ENCODE results near the gene CIC.
A peak's percentile ranks its signal among the peaks of the same experiment; 100 is the strongest.

CIC gene

DNA sequence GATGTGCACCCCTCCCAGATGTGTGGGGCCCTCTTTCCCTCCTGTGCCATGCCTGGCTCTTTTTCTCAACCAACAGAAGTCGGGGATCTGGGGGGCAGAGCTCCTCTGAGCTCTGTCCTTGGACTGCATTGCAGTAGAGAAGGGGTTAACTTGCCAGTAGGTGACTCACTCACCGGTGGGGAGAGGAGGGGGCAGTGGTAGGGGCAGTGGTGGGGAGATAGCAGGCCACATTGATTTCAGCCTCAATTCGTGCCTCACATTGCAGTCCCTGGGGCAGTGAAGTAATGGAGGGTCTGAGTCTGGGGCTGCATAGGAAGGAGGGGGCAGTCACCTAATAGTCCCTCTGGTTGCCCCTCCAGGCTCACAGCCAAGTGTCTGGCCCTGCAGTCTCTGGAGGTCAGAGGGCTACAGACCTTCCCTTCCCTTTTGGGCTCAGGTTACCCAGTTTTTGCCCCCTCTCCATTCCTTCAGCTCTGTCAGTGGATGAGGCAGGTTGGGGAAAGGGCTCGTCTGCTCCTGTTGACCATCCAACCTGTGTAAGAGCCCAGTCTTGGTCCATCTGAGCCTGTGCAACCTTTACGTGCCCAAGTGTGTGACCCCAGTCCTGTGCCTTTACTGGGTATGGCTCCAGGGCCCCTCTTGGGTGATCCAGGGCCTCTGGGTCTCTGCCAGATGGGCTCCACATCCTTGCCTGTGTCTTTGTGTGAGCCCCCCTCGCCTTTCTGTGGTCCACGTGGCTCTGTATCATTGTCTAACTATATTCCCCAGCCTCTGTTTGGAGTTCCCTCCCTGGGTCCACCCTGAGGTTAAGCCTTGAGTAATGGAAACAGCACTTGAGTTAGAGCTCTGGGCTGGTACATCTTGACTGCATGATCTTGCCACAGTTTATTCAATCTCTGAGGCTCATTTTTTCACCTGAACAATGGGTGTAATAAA lies 13.0 kb downstream of the CIC start:
- TF ChIP-seq EZH2 (IDR thresholded peaks at IDR 0.05) (no peak), FOXP2 (optimal IDR thresholded peaks at IDR 0.05; ENCODE audit: control extremely low read depth, extremely low read length, insufficient read depth) (no peak), POLR2AphosphoS5 (IDR thresholded peaks at IDR 0.05; ENCODE audit: borderline replicate concordance, low read depth, low read length) (no peak)
- Histone ChIP-seq H3K27ac (peak overlapping the region; percentile 95), H3K9me3 (ENCODE audit: low read depth, low read length) (no peaks in the 10 kb centered on the region), H3K9ac (ENCODE audit: insufficient read length) (peak overlapping the region; percentile 14), H3K36me3 (ENCODE audit: insufficient read depth, low read length) (peaks cover 5% of the 10 kb centered on the region; the same call in 1 of the 2 replicates), H3K4me3 (peak overlapping the region; percentile 94)
- no peak for DNase-seq (ENCODE audit: low read depth, low spot score)

GRCh38 chr19:42282819-42283187 lies 13.8 kb downstream of the CIC start:
- H3K4me3 ChIP-seq = peak overlapping the region; percentile 77
- peak overlapping the region; percentile 95 for H3K27ac ChIP-seq
- no peak overlapping the region for H3K9ac ChIP-seq (ENCODE audit: insufficient read length)
- DNase-seq (ENCODE audit: low read depth, low spot score) = no peak
- TF ChIP-seq FOXP2 (optimal IDR thresholded peaks at IDR 0.05; ENCODE audit: control extremely low read depth, extremely low read length, insufficient read depth) (no peak), EZH2 (IDR thresholded peaks at IDR 0.05) (no peak), POLR2AphosphoS5 (IDR thresholded peaks at IDR 0.05; ENCODE audit: borderline replicate concordance, low read depth, low read length) (no peak)
- H3K36me3 ChIP-seq (ENCODE audit: insufficient read depth, low read length) = peaks cover 12% of the 10 kb centered on the region
- H3K9me3 ChIP-seq (ENCODE audit: low read depth, low read length) = no peaks in the 10 kb centered on the region

GRCh38 chr19:42283188-42284065 lies 14.4 kb downstream of the CIC start:
- Histone ChIP-seq H3K9me3 (ENCODE audit: low read depth, low read length) (no peaks in the 10 kb centered on the region), H3K36me3 (ENCODE audit: insufficient read depth, low read length) (peaks cover 19% of the 10 kb centered on the region), H3K4me3 (peak overlapping the region; percentile 77), H3K9ac (ENCODE audit: insufficient read length) (peak overlapping the region; percentile 68), H3K27ac (peak overlapping the region; percentile 95)
- TF ChIP-seq EZH2 (IDR thresholded peaks at IDR 0.05) (no peak), POLR2AphosphoS5 (IDR thresholded peaks at IDR 0.05; ENCODE audit: borderline replicate concordance, low read depth, low read length) (peak; percentile 75; the same call in 1 of the 2 replicates)
- DNase-seq (ENCODE audit: low read depth, low spot score) = peak; percentile 58

- H3K4me3 ChIP-seq = peak overlapping the region; percentile 55; the same call in 1 of the 2 replicates
- H3K36me3 ChIP-seq (ENCODE audit: insufficient read depth, low read length) = peaks cover 25% of the 10 kb centered on the region
- H3K27ac ChIP-seq = peak overlapping the region; percentile 81; the same call in 1 of the 2 replicates
- H3K9me3 ChIP-seq (ENCODE audit: low read depth, low read length) = no peaks in the 10 kb centered on the region
- TF ChIP-seq FOXP2 (optimal IDR thresholded peaks at IDR 0.05; ENCODE audit: control extremely low read depth, extremely low read length, insufficient read depth) (no peak), POLR2AphosphoS5 (IDR thresholded peaks at IDR 0.05; ENCODE audit: borderline replicate concordance, low read depth, low read length) (no peak), EZH2 (IDR thresholded peaks at IDR 0.05) (no peak)
- no peak for DNase-seq (ENCODE audit: low read depth, low spot score)
- peak overlapping the region; percentile 68 for H3K9ac ChIP-seq (ENCODE audit: insufficient read length)
Observed at GRCh38 chr19:42284066-42284501, 15.0 kb downstream of the CIC start.

DNA sequence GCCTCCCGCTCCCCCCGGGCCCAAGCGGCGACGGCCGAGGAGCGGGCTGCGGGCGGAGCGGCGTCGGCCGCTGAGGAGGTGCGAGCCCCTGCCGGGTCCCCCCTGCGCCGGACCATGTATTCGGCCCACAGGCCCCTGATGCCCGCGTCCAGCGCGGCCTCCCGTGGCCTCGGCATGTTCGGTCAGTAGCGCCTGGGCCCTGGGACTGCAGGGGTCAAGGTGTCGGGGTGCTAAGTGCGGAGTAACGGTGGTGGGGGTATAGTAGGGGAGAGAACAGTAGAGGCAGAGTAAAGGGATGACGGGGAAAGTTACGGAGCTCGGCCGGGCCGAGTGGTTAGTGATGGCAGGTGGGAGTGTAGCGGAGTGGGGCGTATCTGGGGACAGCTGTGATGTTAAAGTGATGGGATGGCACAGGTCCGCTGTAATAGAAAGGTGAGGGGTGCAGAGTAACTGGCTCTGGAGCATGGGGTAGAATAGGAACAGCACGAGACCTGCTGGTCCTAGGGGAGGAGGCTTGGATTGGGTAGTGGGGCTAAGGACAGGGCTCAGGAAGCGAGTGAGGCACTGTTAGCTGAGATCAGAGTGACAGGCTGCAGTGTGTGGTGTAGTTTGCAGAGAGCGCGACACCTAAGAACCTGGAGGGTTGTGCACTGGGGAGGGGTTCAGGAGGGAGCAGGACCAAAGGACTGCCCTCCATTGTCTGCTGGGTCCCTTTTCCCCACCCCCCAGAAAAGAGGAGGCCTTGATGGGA lies 15.7 kb downstream of the CIC start:
- peak overlapping the region; percentile 59; the same call in 1 of the 2 replicates for H3K27ac ChIP-seq
- peak overlapping the region; percentile 72 for H3K9ac ChIP-seq (ENCODE audit: insufficient read length)
- no peaks in the 10 kb centered on the region for H3K9me3 ChIP-seq (ENCODE audit: low read depth, low read length)
- peak overlapping the region; percentile 78 for H3K4me3 ChIP-seq
- H3K36me3 ChIP-seq (ENCODE audit: insufficient read depth, low read length) = peaks cover 32% of the 10 kb centered on the region
- no peak for TF ChIP-seq POLR2AphosphoS5 (IDR thresholded peaks at IDR 0.05; ENCODE audit: borderline replicate concordance, low read depth, low read length)
- TF ChIP-seq FOXP2 (optimal IDR thresholded peaks at IDR 0.05; ENCODE audit: control extremely low read depth, extremely low read length, insufficient read depth) = no peak
- no peak for TF ChIP-seq EZH2 (IDR thresholded peaks at IDR 0.05)
- DNase-seq (ENCODE audit: low read depth, low spot score) = no peak

GRCh38 chr19:42285541-42285941 lies 16.5 kb downstream of the CIC start:
- peak overlapping the region; percentile 78 for H3K4me3 ChIP-seq
- DNase-seq (ENCODE audit: low read depth, low spot score) = no peak
- peak overlapping the region; percentile 59 for H3K27ac ChIP-seq
- no peaks in the 10 kb centered on the region for H3K9me3 ChIP-seq (ENCODE audit: low read depth, low read length)
- H3K36me3 ChIP-seq (ENCODE audit: insufficient read depth, low read length) = peaks cover 40% of the 10 kb centered on the region
- H3K9ac ChIP-seq (ENCODE audit: insufficient read length) = peak overlapping the region; percentile 72
- no peak for TF ChIP-seq POLR2AphosphoS5 (IDR thresholded peaks at IDR 0.05; ENCODE audit: borderline replicate concordance, low read depth, low read length)
- TF ChIP-seq EZH2 (IDR thresholded peaks at IDR 0.05) = no peak
- no peak for TF ChIP-seq FOXP2 (optimal IDR thresholded peaks at IDR 0.05; ENCODE audit: control extremely low read depth, extremely low read length, insufficient read depth)

DNA sequence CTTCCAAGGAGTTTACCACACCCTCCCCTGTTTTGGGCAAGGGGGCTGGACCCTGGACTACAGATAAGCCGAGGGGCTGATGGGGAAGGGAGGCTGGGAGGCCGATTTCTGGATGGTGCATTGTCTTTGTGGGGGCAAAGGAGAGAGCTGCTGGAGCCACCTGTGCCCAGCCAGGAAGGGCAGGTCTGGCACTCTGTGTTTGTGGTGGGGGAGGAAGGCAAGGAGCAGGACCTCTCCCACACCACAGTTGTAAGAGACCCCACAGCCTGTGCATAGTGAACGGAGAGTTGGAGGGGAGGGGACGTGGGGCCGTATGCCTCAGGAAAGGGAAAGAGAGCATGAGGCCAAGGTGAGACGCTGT lies 16.9 kb downstream of the CIC start:
- Histone ChIP-seq H3K4me3 (peak overlapping the region; percentile 78), H3K27ac (peak overlapping the region; percentile 59), H3K9me3 (ENCODE audit: low read depth, low read length) (no peaks in the 10 kb centered on the region), H3K36me3 (ENCODE audit: insufficient read depth, low read length) (peaks cover 44% of the 10 kb centered on the region), H3K9ac (ENCODE audit: insufficient read length) (peak overlapping the region; percentile 72)
- DNase-seq (ENCODE audit: low read depth, low spot score) = no peak
- TF ChIP-seq FOXP2 (optimal IDR thresholded peaks at IDR 0.05; ENCODE audit: control extremely low read depth, extremely low read length, insufficient read depth) = no peak
- no peak for TF ChIP-seq EZH2 (IDR thresholded peaks at IDR 0.05)
- no peak for TF ChIP-seq POLR2AphosphoS5 (IDR thresholded peaks at IDR 0.05; ENCODE audit: borderline replicate concordance, low read depth, low read length)
